GM18951 (cell line): Measurements from ENCODE around the gene MRM2.

Source experiments
- POLR2A ChIP-seq: IDR thresholded peaks from 4 replicates; pipeline ENCODE4 v1.6.1; 2011; ENCODE audit warnings: mild to moderate bottlenecking; ENCODE audit not compliant: insufficient read length, insufficient read depth; ENCODE audit errors: extremely low read depth
- in situ Hi-C: fragments of 300-500 bp; cut with MboI; formaldehyde crosslinking; loops from one replicate; pipeline ENCODE4 v1.12.0; 2022; ENCODE audit warnings: low sequenced_read_pairs, mixed read lengths, inconsistent platforms; ENCODE audit not compliant: unreplicated experiment

MRM2 gene

DNA sequence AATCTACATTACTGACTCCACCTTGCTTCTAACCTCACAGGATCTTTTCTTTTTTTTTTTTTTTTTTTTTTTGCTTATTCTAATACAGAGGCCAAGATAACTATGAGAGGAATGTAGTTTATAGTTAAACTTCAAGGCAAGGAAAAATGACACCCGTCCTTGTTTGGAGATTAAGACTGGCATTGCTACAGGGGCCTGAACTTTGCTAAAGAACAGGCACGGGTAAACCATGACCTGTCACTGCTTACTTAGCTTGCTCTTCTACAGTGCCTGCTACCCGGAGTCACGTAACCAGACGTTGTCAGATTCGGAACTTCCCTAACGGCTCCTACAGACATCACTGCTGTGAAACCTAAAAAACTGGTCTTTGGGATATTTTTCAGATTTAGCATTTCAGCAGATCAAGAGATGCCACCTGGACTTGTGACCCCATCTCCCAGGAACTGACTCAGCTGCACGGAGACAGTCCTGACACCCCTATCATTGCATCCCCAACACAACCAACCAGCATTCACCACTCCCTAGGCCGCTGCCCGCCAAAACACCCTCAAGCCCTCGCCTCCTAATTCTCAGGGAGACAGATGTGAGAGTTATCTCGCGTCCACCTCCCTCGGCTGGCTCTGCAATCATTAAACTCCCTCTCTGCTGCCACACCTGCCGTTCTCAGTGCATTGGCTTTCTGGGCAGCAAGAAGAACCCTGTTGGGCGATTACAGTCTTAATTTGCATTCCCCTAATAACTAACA lies 36.8 kb downstream of the MRM2 start:
- TF ChIP-seq POLR2A, result no peak
- in situ Hi-C loops, result no loop called here

GRCh38 chr7:2204446-2204845 lies 37.6 kb downstream of the MRM2 start:
- in situ Hi-C loops, result no loop called here
- no peak for TF ChIP-seq POLR2A

DNA sequence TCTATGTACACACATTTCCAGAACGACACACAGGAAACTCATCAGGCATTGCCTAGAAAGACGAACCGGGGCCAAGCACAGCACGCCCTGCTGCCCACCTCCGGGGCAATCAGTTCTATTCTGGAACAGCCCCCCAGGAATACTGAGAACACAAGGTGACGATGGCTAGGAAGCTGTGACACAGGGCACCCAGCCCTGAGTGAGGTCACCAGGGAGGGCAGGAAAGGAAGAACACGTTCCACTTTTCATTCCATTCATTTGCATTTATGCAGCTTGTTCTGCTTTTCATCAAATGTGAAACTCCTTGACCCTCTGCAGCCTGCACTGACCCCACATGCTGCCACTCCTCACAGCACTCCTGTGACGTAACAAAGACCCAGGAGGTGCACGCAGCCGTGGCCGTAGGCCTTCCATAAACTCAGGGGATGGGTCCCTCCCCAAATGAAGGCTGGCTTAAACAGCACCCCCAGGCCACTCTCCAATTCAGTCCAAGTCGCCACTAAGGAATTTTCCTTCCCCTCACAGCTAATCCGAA lies 38.2 kb downstream of the MRM2 start:
- in situ Hi-C loops, result no loop called here
- TF ChIP-seq POLR2A, result no peak

DNA sequence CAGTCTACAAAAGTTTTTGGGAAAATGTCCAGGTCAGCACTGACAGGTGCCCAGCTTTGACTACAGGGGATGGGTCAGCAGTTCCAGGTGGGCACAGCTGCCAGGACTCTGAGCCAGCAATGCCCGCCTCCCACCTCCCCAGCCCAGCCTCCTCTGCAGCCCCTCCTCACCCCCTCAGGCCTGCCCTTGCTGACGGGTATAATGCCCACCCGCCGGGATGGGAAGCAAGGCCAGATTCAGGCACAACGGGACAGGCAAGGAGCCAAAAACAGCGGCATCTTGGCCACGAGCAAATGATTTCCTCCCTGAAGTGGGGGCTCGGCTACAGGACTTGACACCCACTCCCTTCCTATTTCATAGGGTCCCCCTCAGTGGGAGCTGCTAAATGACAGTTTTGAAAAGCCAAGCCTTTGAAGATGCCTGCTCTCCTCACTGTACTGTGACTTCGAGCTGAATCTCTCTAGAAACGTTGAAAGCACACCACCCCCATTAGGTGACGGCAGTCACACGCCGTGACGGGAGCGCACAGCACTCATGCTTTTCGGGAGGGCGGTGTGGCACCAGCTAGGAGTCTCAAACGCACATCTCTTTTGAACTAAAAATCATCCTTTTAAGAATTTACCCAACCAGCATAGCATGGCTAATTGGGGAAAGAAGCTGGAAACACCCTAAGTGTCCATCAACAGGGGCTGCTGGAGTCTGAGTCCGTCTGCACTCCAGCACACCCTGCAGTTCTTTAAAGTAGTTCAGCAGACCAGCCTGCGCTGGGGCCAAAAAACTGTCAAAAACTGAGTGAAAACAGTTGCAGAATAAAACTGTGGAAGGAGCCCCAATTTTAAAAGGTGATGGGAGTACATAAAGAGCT lies 38.9 kb downstream of the MRM2 start:
- no peak for TF ChIP-seq POLR2A

GRCh38 chr7:2202361-2202761 lies 39.6 kb downstream of the MRM2 start:
- in situ Hi-C loops, result no loop called here
- TF ChIP-seq POLR2A, result no peak

More for the DNA sequence above, 38.9 kb downstream of the MRM2 start:
- in situ Hi-C loops, result no loop called here

GRCh38 chr7:2201686-2202360 lies 40.2 kb downstream of the MRM2 start:
- TF ChIP-seq POLR2A, result no peak
- in situ Hi-C loops, result no loop called here

- in situ Hi-C loops, result no loop called here
- TF ChIP-seq POLR2A, result no peak
Observed at GRCh38 chr7:2201128-2201527, 40.9 kb downstream of the MRM2 start.

DNA sequence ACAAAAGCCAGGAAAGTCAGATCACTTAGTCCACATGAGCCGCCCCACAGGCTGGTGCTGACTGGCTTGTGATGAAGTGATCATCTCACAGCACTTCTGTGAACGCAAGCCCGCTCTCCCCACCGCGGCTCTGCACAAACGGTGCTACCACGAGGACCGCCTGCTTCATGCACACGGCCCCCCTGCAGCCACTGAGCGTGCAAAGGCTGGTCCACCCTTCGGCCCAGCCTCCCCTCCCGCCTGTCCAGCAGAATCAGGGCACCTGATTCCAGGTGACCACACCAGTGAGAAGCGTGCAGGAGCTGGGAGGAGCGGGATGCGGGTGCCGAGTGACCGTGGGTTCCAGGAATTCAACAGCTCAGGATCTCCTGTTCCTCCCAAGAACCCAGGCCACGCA lies 41.4 kb downstream of the MRM2 start:
- TF ChIP-seq POLR2A, result no peak
- in situ Hi-C loops, result no loop called here

DNA sequence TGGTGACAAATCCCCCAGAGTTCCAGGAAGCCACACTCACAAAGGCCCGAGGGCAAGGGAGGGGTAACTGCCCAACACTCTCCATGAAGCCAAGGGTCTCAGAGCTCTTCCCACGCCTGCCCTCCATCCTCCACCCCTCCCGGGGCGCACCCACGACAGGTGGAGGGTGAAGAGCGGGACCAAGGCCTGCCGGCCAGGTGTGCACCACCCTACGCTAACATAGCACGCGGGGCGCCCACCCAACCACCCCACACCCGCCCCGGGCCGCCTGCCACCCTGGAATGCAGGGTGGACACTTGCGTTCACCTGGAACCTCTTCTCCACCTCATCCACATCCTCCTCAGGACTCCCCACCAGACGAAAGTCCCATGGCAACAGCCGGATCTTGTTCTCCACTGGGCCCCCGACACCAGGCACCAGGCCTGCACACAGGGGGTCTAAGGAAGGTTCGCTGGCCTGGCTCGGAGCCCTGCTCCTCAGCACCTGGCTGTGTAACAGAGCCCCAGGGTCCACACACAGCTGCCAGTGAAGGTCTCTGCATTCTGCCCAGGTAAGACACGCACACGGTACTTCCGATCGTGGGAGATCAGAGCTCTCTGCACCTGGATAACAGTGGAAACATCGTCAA lies 41.9 kb downstream of the MRM2 start:
- in situ Hi-C loops, result no loop called here
- no peak for TF ChIP-seq POLR2A

DNA sequence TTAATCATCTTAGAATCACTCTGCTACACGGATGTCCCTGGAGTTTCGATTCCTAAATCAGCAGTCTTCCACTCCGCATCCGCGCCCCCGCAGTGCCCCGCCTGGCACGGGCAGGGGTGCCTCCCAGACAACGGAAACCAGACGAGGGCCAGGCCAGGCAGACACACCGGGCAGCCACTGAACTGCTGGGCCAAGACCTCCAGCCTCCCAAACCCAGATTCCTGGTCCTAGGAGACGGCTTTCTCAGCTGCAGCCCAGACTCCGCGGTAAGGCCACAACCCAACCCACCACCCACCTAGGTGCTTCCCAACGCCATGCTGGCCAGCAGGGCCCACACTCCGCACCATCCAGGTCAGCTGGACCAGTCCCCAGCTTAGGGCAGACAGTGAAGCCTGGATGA lies 42.5 kb downstream of the MRM2 start:
- in situ Hi-C loops, result no loop called here
- no peak for TF ChIP-seq POLR2A

DNA sequence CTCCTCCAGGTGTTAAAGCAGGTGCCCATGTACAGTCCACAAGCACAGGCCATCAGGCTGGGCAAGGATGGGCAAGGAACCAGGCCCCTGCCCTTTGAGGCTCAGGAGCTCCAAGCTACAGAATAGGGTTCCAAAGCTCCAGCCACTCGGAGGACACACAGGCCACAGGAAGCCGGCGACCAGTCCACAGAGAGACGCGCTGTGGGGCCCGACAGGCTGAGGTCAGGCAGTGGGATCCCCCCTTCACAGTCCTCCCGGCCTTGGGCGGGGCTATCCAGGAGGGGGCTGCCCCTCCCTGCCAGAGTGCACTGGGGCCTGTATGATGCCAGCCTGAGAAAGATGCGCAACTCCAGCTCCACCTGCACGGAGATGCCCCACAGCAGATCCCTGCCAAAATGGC lies 43.2 kb downstream of the MRM2 start:
- no peak for TF ChIP-seq POLR2A
- in situ Hi-C loops, result no loop called here

DNA sequence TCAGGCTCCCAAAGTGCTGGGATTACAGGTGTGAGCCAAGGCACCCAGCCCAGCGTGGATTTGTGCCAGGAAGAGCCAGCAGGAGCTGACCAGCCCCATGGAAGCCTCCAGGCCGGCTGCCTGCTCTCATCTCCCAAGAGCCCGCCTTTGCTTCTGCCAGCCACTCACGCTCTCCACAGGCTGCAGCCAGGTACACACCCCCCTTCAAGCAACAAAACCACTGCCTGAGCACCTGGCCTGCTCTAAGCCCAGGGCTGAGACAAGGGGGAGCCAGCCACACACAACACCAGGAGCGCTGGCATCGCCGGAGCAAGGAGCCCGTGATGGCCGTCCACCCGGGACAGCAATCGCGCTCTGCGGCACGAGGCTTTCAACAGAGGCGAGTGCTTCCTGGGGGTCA lies 43.8 kb downstream of the MRM2 start:
- in situ Hi-C loops, result no loop called here
- TF ChIP-seq POLR2A, result no peak

GRCh38 chr7:2197436-2198155 lies 44.4 kb downstream of the MRM2 start:
- in situ Hi-C loops, result no loop called here

More at GRCh38 chr7:2197436-2198155, 44.4 kb downstream of the MRM2 start:
- no peak for TF ChIP-seq POLR2A
